CD8-positive, alpha-beta memory T cell (primary cell): ENCODE results near the gene SPSB4. TPM values are rescaled to one million over a fixed set of nuclear protein-coding genes. Genes with fewer than 3 reads are reported as not detected.

ENCODE experiments used
- CTCF ChIA-PET: fragments of 350-600 bp; sonication (Branson Sonifier 250); formaldehyde crosslinking; loops from one replicate; lab custom pipeline; 2021; ENCODE audit warnings: antibody characterized with exemption; lab: Charles Lee
- POLR2A ChIA-PET: fragments of 350-600 bp; sonication (Branson Sonifier 250); formaldehyde crosslinking; loops from one replicate; lab custom pipeline; 2021; ENCODE audit warnings: antibody characterized with exemption; lab: Charles Lee
- DNase-seq, 5 donors: peaks; one replicate each; pipeline versions ENCODE4 v3.0.0 to v3.0.0-alpha.2; 2020 to 2022; ENCODE audit warnings: mixed read lengths in 1 of 5
- H3K27ac ChIP-seq: one replicate; pipeline ENCODE4 v1.7.0; 2013; ENCODE audit warnings: low read depth, mild to moderate bottlenecking, low read length, moderate library complexity
- H3K27me3 ChIP-seq: 2 replicates; pipeline ENCODE4 v1.7.0; 2013; ENCODE audit warnings: low read length, mild to moderate bottlenecking; ENCODE audit not compliant: insufficient read depth, poor library complexity, severe bottlenecking
- H3K36me3 ChIP-seq: 2 replicates; pipeline ENCODE4 v1.7.0; 2013; ENCODE audit warnings: mild to moderate bottlenecking, low read length, moderate library complexity; ENCODE audit not compliant: insufficient read depth
- H3K4me1 ChIP-seq: 2 replicates; pipeline ENCODE4 v1.7.0; 2013; ENCODE audit warnings: mild to moderate bottlenecking, low read length, moderate library complexity; ENCODE audit not compliant: insufficient read depth
- H3K4me3 ChIP-seq: 2 replicates; pipeline ENCODE4 v1.7.0; 2013; ENCODE audit warnings: mild to moderate bottlenecking, low read length
- H3K9me3 ChIP-seq: 2 replicates; pipeline ENCODE4 v1.7.0; 2013; ENCODE audit warnings: mild to moderate bottlenecking, low read length
- H3K27ac Mint-ChIP-seq, 8 donors: one replicate each; pipeline ENCODE4 v1.8.0; 2020 to 2021; ENCODE audit warnings: mixed read lengths in 8 of 8, mild to moderate bottlenecking in 6 of 8, inconsistent platforms in 3 of 8, moderate library complexity in 3 of 8
- H3K27me3 Mint-ChIP-seq, 2 donors: one replicate each; pipeline ENCODE4 v1.8.0; 2020 to 2021; ENCODE audit warnings: mixed read lengths in 2 of 2, mild to moderate bottlenecking in 1 of 2, moderate library complexity in 1 of 2
- H3K36me3 Mint-ChIP-seq, 3 donors: one replicate each; pipeline ENCODE4 v1.8.0; 2020 to 2021; ENCODE audit warnings: mixed read lengths in 3 of 3, inconsistent platforms in 1 of 3, mild to moderate bottlenecking in 1 of 3
- H3K4me1 Mint-ChIP-seq, 3 donors: one replicate each; pipeline ENCODE4 v1.8.0; 2020 to 2021; ENCODE audit warnings: mixed read lengths in 3 of 3, inconsistent platforms in 1 of 3, mild to moderate bottlenecking in 1 of 3
- H3K4me3 Mint-ChIP-seq, 7 donors: one replicate each; pipeline ENCODE4 v1.8.0; 2020 to 2021; ENCODE audit warnings: mixed read lengths in 7 of 7, mild to moderate bottlenecking in 6 of 7, moderate library complexity in 4 of 7, inconsistent platforms in 2 of 7
- H3K9me3 Mint-ChIP-seq, 5 donors: one replicate each; pipeline ENCODE4 v1.8.0; 2020 to 2022; ENCODE audit warnings: mixed read lengths in 5 of 5, mild to moderate bottlenecking in 3 of 5, moderate library complexity in 2 of 5, inconsistent platforms in 1 of 5
- polyA plus RNA-seq: library from polyadenylated mRNA; unstranded; fragments of 300-500 nt; fragmentation: Illumina TruSeq; gene quantifications from one replicate; pipeline ENCODE4 v1.2.3, GENCODE V29; 2021
- total RNA-seq, 2 experiments: library from RNA; stranded (reverse); gene quantifications; one replicate each; pipeline ENCODE4 v1.2.3, GENCODE V29; 2021

Gene SPSB4
- total and polyA plus RNA-seq, 3 experiments from 2014 or later, result not detected

GRCh38 chr3:141081141-141081795 lies 30.1 kb downstream of the SPSB4 start:
- Mint-ChIP-seq H3K27ac (no peak overlapping the region), H3K9me3 (no peaks in the 10 kb centered on the region), H3K4me1 (peaks cover 0 to 3% (median 1%) of the 10 kb centered on the region in 3 donors), H3K27me3 (peaks cover 8 to 9% of the 10 kb centered on the region in 2 donors), H3K36me3 (no peaks in the 10 kb centered on the region), H3K4me3 (no peak overlapping the region)
- H3K27ac ChIP-seq, result no peak overlapping the region
- no peak overlapping the region for H3K4me3 ChIP-seq
- no peaks in the 10 kb centered on the region for H3K4me1 ChIP-seq
- H3K27me3 ChIP-seq, result no peaks in the 10 kb centered on the region
- H3K9me3 ChIP-seq, result no peaks in the 10 kb centered on the region
- DNase-seq, result no peak
- H3K36me3 ChIP-seq, result no peaks in the 10 kb centered on the region
- ChIA-PET POLR2A (no interaction called here), CTCF (no interaction called here)

GRCh38 chr3:141082064-141082463 lies 30.9 kb downstream of the SPSB4 start:
- Mint-ChIP-seq H3K4me1 (peaks cover 0 to 1% (median 0%) of the 10 kb centered on the region in 3 donors), H3K27me3 (peaks cover 8 to 9% of the 10 kb centered on the region in 2 donors), H3K36me3 (no peaks in the 10 kb centered on the region), H3K4me3 (no peak overlapping the region), H3K9me3 (no peaks in the 10 kb centered on the region), H3K27ac (no peak overlapping the region)
- H3K36me3 ChIP-seq, result no peaks in the 10 kb centered on the region
- no peaks in the 10 kb centered on the region for H3K9me3 ChIP-seq
- H3K4me1 ChIP-seq, result no peaks in the 10 kb centered on the region
- no peak for DNase-seq
- no peak overlapping the region for H3K27ac ChIP-seq
- H3K27me3 ChIP-seq, result no peaks in the 10 kb centered on the region
- ChIA-PET POLR2A (no interaction called here), CTCF (interaction anchor here (2.0 kb wide), 1 partner anchor 21 kb away, joined by 4 read pairs; no protein-coding TSS in a partner anchor)
- H3K4me3 ChIP-seq, result no peak overlapping the region

GRCh38 chr3:141083226-141083625 lies 32.1 kb downstream of the SPSB4 start:
- Mint-ChIP-seq H3K9me3 (no peaks in the 10 kb centered on the region), H3K36me3 (no peaks in the 10 kb centered on the region), H3K27ac (no peak overlapping the region), H3K4me1 (no peaks in the 10 kb centered on the region), H3K4me3 (no peak overlapping the region), H3K27me3 (peaks cover 5% of the 10 kb centered on the region in 2 donors)
- DNase-seq, result no peak
- Histone ChIP-seq H3K36me3 (no peaks in the 10 kb centered on the region), H3K9me3 (no peaks in the 10 kb centered on the region), H3K4me1 (no peaks in the 10 kb centered on the region), H3K27me3 (no peaks in the 10 kb centered on the region), H3K27ac (no peak overlapping the region), H3K4me3 (no peak overlapping the region)
- CTCF ChIA-PET, result interaction anchor here (1.3 to 2.0 kb wide), 2 partner anchors 20 to 23 kb away, joined by 4 read pairs; no protein-coding TSS in a partner anchor
- POLR2A ChIA-PET, result no interaction called here

- Histone ChIP-seq H3K4me3 (no peak overlapping the region), H3K4me1 (no peaks in the 10 kb centered on the region), H3K9me3 (no peaks in the 10 kb centered on the region), H3K27me3 (no peaks in the 10 kb centered on the region), H3K27ac (no peak overlapping the region), H3K36me3 (no peaks in the 10 kb centered on the region)
- no peaks in the 10 kb centered on the region for H3K36me3 Mint-ChIP-seq
- H3K9me3 Mint-ChIP-seq, result no peaks in the 10 kb centered on the region
- DNase-seq, result no peak
- H3K4me1 Mint-ChIP-seq, result no peaks in the 10 kb centered on the region
- POLR2A ChIA-PET, result no interaction called here
- peak overlapping the region in 1 of 8 donors; percentile 57 for H3K27ac Mint-ChIP-seq
- H3K4me3 Mint-ChIP-seq, result no peak overlapping the region
- CTCF ChIA-PET, result interaction anchor here (1.3 to 2.0 kb wide), 3 partner anchors 8 to 22 kb away, joined by 3 to 4 read pairs (median 4); no protein-coding TSS in a partner anchor
- peaks cover 5% of the 10 kb centered on the region in 2 donors for H3K27me3 Mint-ChIP-seq
Measured at GRCh38 chr3:141083836-141084649, 32.9 kb downstream of the SPSB4 start.

- H3K4me1 ChIP-seq, result no peaks in the 10 kb centered on the region
- Mint-ChIP-seq H3K4me3 (no peak overlapping the region), H3K27ac (no peak overlapping the region), H3K9me3 (no peaks in the 10 kb centered on the region), H3K36me3 (no peaks in the 10 kb centered on the region), H3K27me3 (peaks cover 1 to 5% of the 10 kb centered on the region in 2 donors), H3K4me1 (no peaks in the 10 kb centered on the region)
- ChIA-PET CTCF (interaction anchor here (1.3 to 1.5 kb wide), 2 partner anchors 10 kb away, joined by 3 read pairs; no protein-coding TSS in a partner anchor), POLR2A (no interaction called here)
- H3K9me3 ChIP-seq, result no peaks in the 10 kb centered on the region
- no peaks in the 10 kb centered on the region for H3K27me3 ChIP-seq
- H3K36me3 ChIP-seq, result no peaks in the 10 kb centered on the region
- H3K4me3 ChIP-seq, result no peak overlapping the region
- H3K27ac ChIP-seq, result no peak overlapping the region
- DNase-seq, result no peak
Measured at GRCh38 chr3:141085343-141086070, 34.4 kb downstream of the SPSB4 start.

DNA sequence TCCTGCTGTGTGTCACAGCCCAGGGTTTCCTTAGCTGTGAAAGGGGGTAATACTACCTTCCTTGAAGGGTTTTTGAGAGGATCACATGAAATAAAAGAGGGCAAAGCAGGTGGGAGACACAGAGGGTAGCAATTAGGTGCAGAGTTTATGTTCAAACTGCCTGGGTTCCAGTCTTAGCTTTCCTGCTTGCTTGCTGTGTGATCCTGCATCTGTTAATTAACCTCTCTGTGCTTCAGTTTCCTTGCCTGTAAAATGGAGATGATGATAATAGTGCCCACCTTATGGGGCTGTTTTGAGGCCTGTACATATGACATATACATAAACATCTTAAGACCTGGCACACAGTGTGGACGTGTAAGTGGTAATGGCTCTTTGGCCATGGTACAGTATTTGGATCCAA lies 35.0 kb downstream of the SPSB4 start:
- H3K9me3 Mint-ChIP-seq, result no peaks in the 10 kb centered on the region
- Histone ChIP-seq H3K4me3 (no peak overlapping the region), H3K36me3 (no peaks in the 10 kb centered on the region), H3K4me1 (no peaks in the 10 kb centered on the region), H3K27ac (no peak overlapping the region), H3K9me3 (no peaks in the 10 kb centered on the region), H3K27me3 (no peaks in the 10 kb centered on the region)
- no peak overlapping the region for H3K27ac Mint-ChIP-seq
- no peak for DNase-seq
- POLR2A ChIA-PET, result no interaction called here
- CTCF ChIA-PET, result interaction anchor here (1.3 kb wide), 1 partner anchor 11 kb away, joined by 3 read pairs; no protein-coding TSS in a partner anchor
- H3K36me3 Mint-ChIP-seq, result no peaks in the 10 kb centered on the region
- H3K4me1 Mint-ChIP-seq, result no peaks in the 10 kb centered on the region
- H3K4me3 Mint-ChIP-seq, result no peak overlapping the region
- H3K27me3 Mint-ChIP-seq, result peaks cover 1 to 5% of the 10 kb centered on the region in 2 donors

DNA sequence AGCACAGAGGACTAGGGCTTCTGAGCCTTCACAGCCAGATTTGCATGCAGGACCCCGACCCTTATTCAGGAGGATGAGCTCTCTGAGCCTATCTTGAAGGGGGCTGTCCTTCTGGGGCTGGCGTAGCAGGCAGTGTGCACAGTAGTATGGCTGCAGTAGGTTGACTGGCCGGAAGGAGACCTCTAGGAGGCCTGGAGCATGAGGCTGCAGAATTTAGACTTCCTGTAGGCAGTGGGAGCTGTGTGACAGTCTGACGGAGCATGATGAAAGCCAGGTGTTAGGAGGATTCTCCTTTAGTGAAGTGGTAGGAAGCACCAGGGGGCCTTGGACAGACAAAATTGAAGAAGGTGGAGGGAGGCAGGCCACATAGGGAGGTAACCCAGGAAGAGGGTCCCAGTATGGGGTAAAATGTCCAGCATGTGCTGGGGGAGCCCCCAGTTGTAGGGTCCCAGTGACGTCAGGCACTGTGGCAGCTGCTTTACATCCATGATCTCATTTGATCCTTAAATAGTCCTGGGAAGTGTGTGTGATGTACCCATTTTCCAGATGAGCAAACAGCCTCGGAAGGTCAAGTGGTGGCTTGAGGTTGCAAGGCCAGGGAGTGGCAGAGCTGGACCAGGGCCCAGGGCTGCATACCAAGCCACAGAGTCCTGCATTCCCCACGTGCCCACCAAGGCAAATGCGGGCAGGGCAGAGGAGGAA lies 36.1 kb downstream of the SPSB4 start:
- POLR2A ChIA-PET, result no interaction called here
- DNase-seq, result no peak
- H3K4me3 Mint-ChIP-seq, result no peak overlapping the region
- no peaks in the 10 kb centered on the region for H3K4me1 Mint-ChIP-seq
- H3K9me3 Mint-ChIP-seq, result no peaks in the 10 kb centered on the region
- no peaks in the 10 kb centered on the region for H3K36me3 ChIP-seq
- H3K27ac Mint-ChIP-seq, result no peak overlapping the region
- H3K36me3 Mint-ChIP-seq, result no peaks in the 10 kb centered on the region
- H3K4me3 ChIP-seq, result no peak overlapping the region
- no peak overlapping the region for H3K27ac ChIP-seq
- CTCF ChIA-PET, result no interaction called here
- H3K9me3 ChIP-seq, result no peaks in the 10 kb centered on the region
- no peaks in the 10 kb centered on the region for H3K4me1 ChIP-seq
- H3K27me3 ChIP-seq, result no peaks in the 10 kb centered on the region
- H3K27me3 Mint-ChIP-seq, result peaks cover 1 to 5% of the 10 kb centered on the region in 2 donors
